Bronchial epithelial cell (primary cell): ENCODE results near the gene ZNF827. TPM values are rescaled to one million over a fixed set of nuclear protein-coding genes. Genes with fewer than 3 reads are reported as not detected.

Source experiments
- DNase-seq: peaks from one replicate; pipeline ENCODE4 v3.0.0-alpha.2; 2010; ENCODE audit warnings: low read depth
- FAIRE-seq: peaks from 2 replicates; lab custom pipeline; 2011; peaks lifted over from hg19 to GRCh38; lab: Jason Lieb, UNC
- H3K27me3 ChIP-seq: 2 replicates; pipeline ENCODE4 v1.5.1; 2011; ENCODE audit warnings: low read length; ENCODE audit not compliant: control insufficient read depth, insufficient read depth
- H3K36me3 ChIP-seq: 2 replicates; pipeline ENCODE4 v1.5.1; 2011; ENCODE audit warnings: low read length; ENCODE audit not compliant: control insufficient read depth, insufficient read depth
- H3K4me3 ChIP-seq: 2 replicates; pipeline ENCODE4 v1.5.1; 2011; ENCODE audit warnings: mild to moderate bottlenecking, low read depth, low read length, control low read depth
- total RNA-seq: library from RNA; depleted of rRNA; stranded (reverse); fragments of >200 nt; gene quantifications from 2 replicates; pipeline ENCODE4 v1.2.1, GENCODE V29; 2014
- TF ChIP-seq, protein P1 (sequence below): IDR thresholded peaks from 2 replicates; pipeline ENCODE4 v1.5.1; 2011; ENCODE audit warnings: mild to moderate bottlenecking, moderate library complexity, low read length, control low read depth, inconsistent platforms; ENCODE audit not compliant: insufficient read depth, severe bottlenecking

Gene ZNF827
- total RNA-seq, 1 donor from 2014 or later = 2.1 TPM

DNA sequence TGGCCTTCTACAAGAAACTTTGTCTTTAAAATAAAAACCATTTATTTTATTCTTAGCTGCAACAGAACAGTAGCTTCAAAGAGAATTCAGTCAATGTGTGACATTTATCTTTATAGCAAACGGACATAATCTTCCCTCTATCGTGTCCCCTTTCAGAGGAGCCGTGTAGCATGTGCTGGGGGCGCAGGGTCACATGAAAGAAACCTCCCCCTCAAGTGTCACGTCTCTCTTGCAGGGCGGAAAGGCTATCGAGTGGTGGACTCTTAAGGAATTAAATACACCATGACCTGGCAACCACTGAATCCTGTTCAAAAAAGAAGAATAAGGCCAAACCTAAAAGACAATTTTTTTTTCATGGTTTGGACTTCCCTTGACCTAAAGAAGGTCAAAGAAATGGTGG lies 40.2 kb downstream of the ZNF827 start:
- no peak for DNase-seq
- Histone ChIP-seq H3K4me3 (no peak overlapping the region), H3K27me3 (no peaks in the 10 kb centered on the region), H3K36me3 (peaks cover 6% of the 10 kb centered on the region)
- TF ChIP-seq, protein P1, sequence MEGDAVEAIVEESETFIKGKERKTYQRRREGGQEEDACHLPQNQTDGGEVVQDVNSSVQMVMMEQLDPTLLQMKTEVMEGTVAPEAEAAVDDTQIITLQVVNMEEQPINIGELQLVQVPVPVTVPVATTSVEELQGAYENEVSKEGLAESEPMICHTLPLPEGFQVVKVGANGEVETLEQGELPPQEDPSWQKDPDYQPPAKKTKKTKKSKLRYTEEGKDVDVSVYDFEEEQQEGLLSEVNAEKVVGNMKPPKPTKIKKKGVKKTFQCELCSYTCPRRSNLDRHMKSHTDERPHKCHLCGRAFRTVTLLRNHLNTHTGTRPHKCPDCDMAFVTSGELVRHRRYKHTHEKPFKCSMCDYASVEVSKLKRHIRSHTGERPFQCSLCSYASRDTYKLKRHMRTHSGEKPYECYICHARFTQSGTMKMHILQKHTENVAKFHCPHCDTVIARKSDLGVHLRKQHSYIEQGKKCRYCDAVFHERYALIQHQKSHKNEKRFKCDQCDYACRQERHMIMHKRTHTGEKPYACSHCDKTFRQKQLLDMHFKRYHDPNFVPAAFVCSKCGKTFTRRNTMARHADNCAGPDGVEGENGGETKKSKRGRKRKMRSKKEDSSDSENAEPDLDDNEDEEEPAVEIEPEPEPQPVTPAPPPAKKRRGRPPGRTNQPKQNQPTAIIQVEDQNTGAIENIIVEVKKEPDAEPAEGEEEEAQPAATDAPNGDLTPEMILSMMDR = no peak
- no peak for FAIRE-seq

DNA sequence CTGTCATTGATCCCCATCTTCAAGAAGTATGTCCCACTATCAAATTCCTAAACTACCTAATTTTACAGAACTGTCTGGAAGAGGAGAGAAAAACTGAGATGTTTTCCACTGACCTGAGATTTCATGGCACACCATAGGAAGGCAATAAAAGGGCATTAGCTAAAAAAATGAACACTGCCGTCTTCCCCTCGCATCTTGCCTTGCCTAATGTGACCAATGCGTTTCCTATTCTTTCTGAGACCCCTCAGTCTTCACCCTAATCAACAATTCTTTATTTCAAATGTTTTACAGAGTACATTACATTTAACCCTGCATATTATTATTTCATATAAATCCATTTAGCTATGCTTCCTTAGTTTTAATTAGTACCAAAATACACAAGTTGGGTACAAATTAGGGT lies 43.6 kb downstream of the ZNF827 start:
- TF ChIP-seq, protein P1 = no peak
- Histone ChIP-seq H3K4me3 (no peak overlapping the region), H3K27me3 (no peaks in the 10 kb centered on the region), H3K36me3 (no peaks in the 10 kb centered on the region)
- FAIRE-seq (no peak), DNase-seq (no peak)

DNA sequence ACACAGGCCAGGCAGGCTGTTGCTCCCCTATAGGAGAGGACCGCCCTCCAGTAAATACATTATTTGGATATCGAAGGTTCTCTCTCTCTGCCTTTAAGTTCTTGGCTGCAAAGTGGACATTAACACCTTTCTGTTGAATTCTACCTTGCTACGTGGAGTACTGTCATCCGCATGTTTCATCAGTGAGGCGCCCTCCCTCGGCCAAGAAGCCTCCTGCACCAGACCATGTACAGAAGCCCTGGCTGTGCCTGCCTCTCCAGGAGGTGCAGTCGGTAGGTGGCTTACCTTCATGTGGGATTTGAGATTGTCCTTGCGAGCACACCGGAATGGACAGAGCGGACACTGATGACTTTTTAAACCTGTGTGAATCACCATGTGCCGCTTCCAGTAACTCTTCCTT lies 46.7 kb downstream of the ZNF827 start:
- Histone ChIP-seq H3K4me3 (no peak overlapping the region), H3K27me3 (no peaks in the 10 kb centered on the region), H3K36me3 (no peaks in the 10 kb centered on the region)
- TF ChIP-seq, protein P1 = peak; percentile 24
- no peak for DNase-seq
- no peak for FAIRE-seq

DNA sequence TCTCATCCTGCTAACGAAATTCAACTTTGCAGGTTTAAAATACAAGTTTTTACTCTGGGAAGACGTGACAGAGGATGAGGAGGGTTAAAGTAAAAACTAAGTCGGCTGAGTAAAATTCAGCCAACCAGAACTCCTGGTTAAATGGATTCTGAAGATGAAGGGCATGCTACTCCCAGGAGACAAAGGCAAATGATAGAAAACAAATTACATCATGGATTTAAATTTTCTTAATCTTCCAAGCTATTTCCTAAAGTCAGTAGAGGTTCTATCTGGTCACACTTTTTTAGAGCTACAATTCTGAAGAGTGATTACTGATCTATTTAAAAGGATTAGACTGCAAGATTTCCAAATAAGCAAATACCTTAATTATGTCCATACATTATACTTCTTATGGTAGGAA lies 47.9 kb downstream of the ZNF827 start:
- FAIRE-seq = no peak
- TF ChIP-seq, protein P1 = no peak
- Histone ChIP-seq H3K36me3 (peaks cover 2% of the 10 kb centered on the region), H3K4me3 (no peak overlapping the region), H3K27me3 (no peaks in the 10 kb centered on the region)
- no peak for DNase-seq

DNA sequence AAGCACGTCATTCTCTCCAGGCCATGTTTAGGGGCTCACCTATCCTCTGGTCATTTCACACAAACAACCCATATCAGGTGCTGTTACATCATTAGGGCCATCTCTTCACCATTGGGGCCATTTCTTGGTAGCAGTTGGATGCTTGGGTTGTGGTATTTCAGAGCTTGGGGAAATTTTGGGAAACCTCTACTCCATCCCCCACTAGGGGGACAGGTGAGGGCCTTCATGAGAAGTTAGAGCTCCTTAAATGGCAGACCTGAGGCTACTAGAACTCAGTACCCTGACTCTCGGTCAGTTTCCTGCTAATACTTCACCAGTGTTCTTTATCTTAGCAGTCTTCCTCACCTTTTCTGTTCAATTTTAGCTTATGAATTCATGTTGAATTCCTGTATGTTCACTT lies 50.2 kb downstream of the ZNF827 start:
- no peak overlapping the region for H3K4me3 ChIP-seq
- TF ChIP-seq, protein P1 = no peak
- no peak for DNase-seq
- peaks cover 2% of the 10 kb centered on the region for H3K36me3 ChIP-seq
- no peaks in the 10 kb centered on the region for H3K27me3 ChIP-seq
- no peak for FAIRE-seq
